Heart left ventricle (tissue), 16 donors: ENCODE measurements around the gene RPS23. TPM values are rescaled to one million over a fixed set of nuclear protein-coding genes. Genes with fewer than 3 reads are reported as not detected.

Experiments used
- ATAC-seq, 4 donors: fragments of 200-7000 bp; cut with Tn5 transposase; one replicate each; pipeline ENCODE4 v1.9.1; 2020 to 2022; ENCODE audit warnings: moderate library complexity in 4 of 4, mild to moderate bottlenecking in 3 of 4, moderate number of reproducible peaks in 1 of 4
- DNase-seq, 5 donors: peaks; one replicate each; pipeline ENCODE4 v3.0.0-alpha.2; 2020
- H3K27ac ChIP-seq, 12 donors: fragments of 200-600 bp; sonication (generic) in 4 of 12; one replicate each; pipeline versions ENCODE4 v1.5.0 to v1.8.0; 2016 to 2022; ENCODE audit warnings: mild to moderate bottlenecking in 2 of 12
- H3K27me3 ChIP-seq, 9 donors: fragments of 200-600 bp; sonication (generic) in 2 of 9; one replicate each; pipeline versions ENCODE4 v1.5.1 to v1.8.0; 2016 to 2022; ENCODE audit warnings: mild to moderate bottlenecking in 3 of 9
- H3K36me3 ChIP-seq, 9 donors: fragments of 200-600 bp; sonication (generic) in 2 of 9; one replicate each; pipeline versions ENCODE4 v1.5.0 to v1.8.0; 2018 to 2022; ENCODE audit warnings: mild to moderate bottlenecking in 2 of 9
- H3K4me1 ChIP-seq, 12 donors: fragments of 200-600 bp; sonication (generic) in 4 of 12; one replicate each; pipeline versions ENCODE4 v1.5.0 to v1.8.0; 2016 to 2022; ENCODE audit warnings: mild to moderate bottlenecking in 3 of 12
- H3K4me3 ChIP-seq, 12 donors: fragments of 200-600 bp; sonication (generic) in 4 of 12; one replicate each; pipeline versions ENCODE4 v1.5.0 to v1.8.0; 2017 to 2022; ENCODE audit warnings: mild to moderate bottlenecking in 9 of 12, moderate library complexity in 4 of 12
- H3K9me3 ChIP-seq, 12 donors: fragments of 200-600 bp; sonication (generic) in 4 of 12; one replicate each; pipeline versions ENCODE4 v1.5.0 to v1.8.0; 2016 to 2022; ENCODE audit warnings: mild to moderate bottlenecking in 1 of 12
- CTCF ChIP-seq, 12 donors: fragments of 200-600 bp; sonication (generic) in 4 of 12; IDR thresholded peaks; one replicate each; pipeline versions ENCODE4 v1.5.0 to v1.8.0; 2018 to 2022; ENCODE audit warnings: antibody characterized with exemption in 12 of 12, mild to moderate bottlenecking in 5 of 12
- POLR2A ChIP-seq, 2 donors: fragments of 450-650 bp; IDR thresholded peaks; one replicate each; pipeline ENCODE4 v1.6.1; 2017; ENCODE audit warnings: antibody characterized with exemption in 2 of 2, mild to moderate bottlenecking in 2 of 2, moderate library complexity in 2 of 2
- WGBS, 4 donors: extraction: QIAGEN DNeasy Blood & Tissue Kit in 2 of 4; methylation state at CpG; one replicate each; pipeline versions ENCODE4 v1.1.5 to v1.1.7; 2013 to 2018; 5-methylcytosine and 5-hydroxymethylcytosine counted together
- intact Hi-C, 10 donors: fragments of 100-400 bp; cut with DNase I; formaldehyde crosslinking; loops; one replicate each; pipeline versions ENCODE4 v1.11.1 to v1.14.2; 2022
- polyA plus RNA-seq, 2 donors: library from polyadenylated mRNA; stranded (reverse); fragments of 200-250 nt; gene quantifications; one replicate each; pipeline ENCODE4 v1.2.3, GENCODE V29; 2013
- total RNA-seq, 9 donors: library from RNA; depleted of rRNA in 2 of 9; stranded (reverse); fragments of >200 nt in 2 of 9; fragmentation: NEBNext Ultra II Directional in 3 of 9; extraction: Animal tissue kit (Norgen Biotek cat#: 25700) in 3 of 9; gene quantifications; one replicate each; pipeline versions ENCODE4 v1.1.0 to v1.2.4, GENCODE V29; 2016 to 2023
- donor health status: ischemic (EF 13 %, LVEDD 7.1; RV severe dilation, severe dysfunction).
- donor health status: healthy with polysubstance abuse.
- donor health status: DM: no; HTN: yes; CAD: no.
- donor health status: DM: no; HTN: no; CAD: no.
- donor health status: ischemic (EF 25% LVEDD 6.9; RV normal size, moderate dysfunction).
- donor health status: ischemic (EF 25% LVEDD 5.7; RV mildly dilated, moderate dysfunction).
- donor health status: healthy.
- donor health status: DM: yes; HTN: yes; CAD: no.
- donor health status: ischemic (EF 35%, LVEDD 5.7; RV mildly dilated, moderate dysfunction).
- donor health status: nonischemic (EF 11% LVEDD 7.7; RV severe dilation, severe dysfunction).
- donor health status: DM: yes; HTN: yes; CAD: no.
- donor health status: PGD.
- donor health status: ischemic (EF 29% LVEDD 5.4; RV normal size, mild dysfunction).
- donor health status: nonischemic (EF 23%, LVEDD 6.1; RV moderate dilation, normal function).

Gene RPS23
- total and polyA plus RNA-seq, 11 donors = 969 to 2,612 (median 1,298) TPM

GRCh38 chr5:82265047-82265446, 13.1 kb downstream of the RPS23 start:
- 36 to 45% (median 39%) methylated on average over 4 of the region's 4 CpGs for WGBS, 4 donors
- TF ChIP-seq CTCF (IDR thresholded peaks at IDR 0.05) (no peak), POLR2A (IDR thresholded peaks at IDR 0.05) (no peak)
- no peak for ATAC-seq

GRCh38 chr5:82259172-82259800, 18.9 kb downstream of the RPS23 start:
- Histone ChIP-seq H3K4me3 (no peak overlapping the region), H3K4me1 (peaks cover 0 to 6% (median 1%) of the 10 kb centered on the region in 12 donors), H3K27me3 (no peaks in the 10 kb centered on the region), H3K9me3 (no peaks in the 10 kb centered on the region), H3K36me3 (peaks cover 0 to 6% (median 0%) of the 10 kb centered on the region in 9 donors), H3K27ac (no peak overlapping the region)
- intact Hi-C loops = no loop called here
- DNase-seq = no peak
- 65 to 72% (median 70%) methylated on average over 3 of the region's 3 CpGs for WGBS, 4 donors
- peak in 1 of 4 donors; percentile 44 for ATAC-seq
- peak in 9 of 12 donors; percentile 15 to 67 (median 39) for TF ChIP-seq CTCF (IDR thresholded peaks at IDR 0.05)
- TF ChIP-seq POLR2A (IDR thresholded peaks at IDR 0.05) = no peak

More at GRCh38 chr5:82265047-82265446, 13.1 kb downstream of the RPS23 start:
- intact Hi-C loops = no loop called here
- no peak for DNase-seq
- peaks cover 0 to 11% (median 0%) of the 10 kb centered on the region in 12 donors for H3K9me3 ChIP-seq
- H3K4me1 ChIP-seq = peaks cover 0 to 15% (median 0%) of the 10 kb centered on the region in 12 donors
- peaks cover 0 to 8% (median 0%) of the 10 kb centered on the region in 9 donors for H3K36me3 ChIP-seq
- no peak overlapping the region for H3K4me3 ChIP-seq
- H3K27ac ChIP-seq = no peak overlapping the region
- H3K27me3 ChIP-seq = no peaks in the 10 kb centered on the region

DNA sequence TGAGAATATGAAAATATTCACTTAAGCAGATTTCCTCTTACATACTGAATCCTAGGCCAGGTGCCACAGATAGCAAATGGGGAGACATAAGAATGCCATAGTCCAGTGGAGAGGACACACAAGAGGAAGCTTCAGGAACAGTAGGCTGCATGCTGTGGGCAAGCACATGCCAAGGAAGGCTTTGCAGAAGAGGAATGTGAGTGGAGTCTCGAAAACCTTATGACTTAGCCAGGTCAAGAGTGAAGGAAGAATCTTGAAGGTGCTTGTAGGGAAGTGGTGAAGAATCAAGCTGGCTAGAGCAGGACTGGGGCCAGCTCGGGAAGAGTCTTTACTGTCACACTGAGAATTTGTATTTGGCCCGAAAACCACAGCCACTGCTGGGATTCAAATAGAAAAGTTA, 20.4 kb downstream of the RPS23 start:
- no peak overlapping the region for H3K4me3 ChIP-seq
- H3K36me3 ChIP-seq = peaks cover 0 to 8% (median 0%) of the 10 kb centered on the region in 9 donors
- H3K27ac ChIP-seq = no peak overlapping the region
- DNase-seq (no peak), ATAC-seq (no peak)
- WGBS, 4 donors = 85 to 92% (median 90%) methylated on average over 3 of the region's 3 CpGs
- intact Hi-C loops = no loop called here
- no peaks in the 10 kb centered on the region for H3K9me3 ChIP-seq
- TF ChIP-seq CTCF (IDR thresholded peaks at IDR 0.05) = no peak
- no peak for TF ChIP-seq POLR2A (IDR thresholded peaks at IDR 0.05)
- H3K27me3 ChIP-seq = no peaks in the 10 kb centered on the region
- peaks cover 0 to 6% (median 1%) of the 10 kb centered on the region in 12 donors for H3K4me1 ChIP-seq

- Histone ChIP-seq H3K9me3 (no peaks in the 10 kb centered on the region), H3K4me3 (no peak overlapping the region), H3K4me1 (peaks cover 0 to 6% (median 1%) of the 10 kb centered on the region in 12 donors), H3K36me3 (peaks cover 0 to 8% (median 0%) of the 10 kb centered on the region in 9 donors), H3K27me3 (no peaks in the 10 kb centered on the region), H3K27ac (no peak overlapping the region)
- WGBS, 4 donors = 92 to 98% (median 95%) methylated on average over 2 of the region's 2 CpGs
- DNase-seq = no peak
- no peak for TF ChIP-seq CTCF (IDR thresholded peaks at IDR 0.05)
- TF ChIP-seq POLR2A (IDR thresholded peaks at IDR 0.05) = no peak
- ATAC-seq = no peak
- intact Hi-C loops = no loop called here
These were observed 20.9 kb downstream of the RPS23 start for GRCh38 chr5:82257247-82257646.
